ENCODE measurements around the gene CCDC40. TPM values are rescaled to one million over a fixed set of nuclear protein-coding genes. Genes with fewer than 3 reads are reported as not detected.

Gene CCDC40
- total and polyA plus RNA-seq, 12 donors = 2.1 to 15.7 (median 6.0) TPM

GRCh38 chr17:80118601-80119270 is 82.3 kb downstream of the CCDC40 start:
- no peaks in the 10 kb centered on the region for H3K36me3 ChIP-seq (replicated peaks in 1 of 2)
- TF ChIP-seq POLR2A (IDR thresholded peaks at IDR 0.05) (no peak), CTCF (IDR thresholded peaks at IDR 0.05) (no peak)
- DNase-seq = peak in 2 of 7 donors; percentile 0 to 10
- 89 to 94% (median 92%) methylated on average over 20 to 35 of the region's 35 CpGs for WGBS, 4 donors
- no peaks in the 10 kb centered on the region for H3K4me1 ChIP-seq (replicated peaks in 1 of 2)
- no peak overlapping the region for H3K4me3 ChIP-seq
- H3K27ac ChIP-seq = no peak overlapping the region
- H3K27me3 ChIP-seq = no peaks in the 10 kb centered on the region
- intact Hi-C loops (cut with DNase I) = no loop called here
- H3K9me3 ChIP-seq (replicated peaks in 1 of 3) = no peaks in the 10 kb centered on the region

- TF ChIP-seq POLR2A (IDR thresholded peaks at IDR 0.05) (no peak), CTCF (IDR thresholded peaks at IDR 0.05) (no peak)
- WGBS, 4 donors = 88 to 96% (median 93%) methylated on average over 13 to 24 of the region's 24 CpGs
- intact Hi-C loops (cut with DNase I) = no loop called here
- Histone ChIP-seq H3K9me3 (replicated peaks in 1 of 3) (no peaks in the 10 kb centered on the region), H3K36me3 (replicated peaks in 1 of 2) (no peaks in the 10 kb centered on the region), H3K27ac (no peak overlapping the region), H3K4me1 (replicated peaks in 1 of 2) (no peaks in the 10 kb centered on the region), H3K4me3 (no peak overlapping the region), H3K27me3 (no peaks in the 10 kb centered on the region)
- DNase-seq = peak in 1 of 7 donors; percentile 10
These were observed 82.9 kb downstream of the CCDC40 start for GRCh38 chr17:80119271-80119791.

DNA sequence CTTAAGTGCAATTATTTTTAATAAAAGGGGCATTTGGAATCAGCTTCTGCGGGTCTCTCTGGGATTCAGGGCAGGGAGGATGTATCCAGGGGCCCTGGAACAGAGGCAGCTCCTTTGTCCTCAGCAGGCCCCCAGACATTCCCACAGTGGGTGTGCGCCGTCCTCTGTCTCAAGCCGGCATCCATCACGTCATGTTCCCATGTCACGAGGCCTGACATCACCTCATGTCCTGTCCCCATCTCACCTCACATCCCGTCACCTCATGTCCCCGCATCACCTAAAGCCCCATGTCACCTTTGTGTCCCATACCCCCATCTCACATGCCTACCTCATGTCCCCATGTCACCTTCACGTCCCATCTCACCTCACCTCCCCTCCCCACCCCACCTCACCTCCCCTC is 83.4 kb downstream of the CCDC40 start:
- no peak for TF ChIP-seq CTCF (IDR thresholded peaks at IDR 0.05)
- no peak for TF ChIP-seq POLR2A (IDR thresholded peaks at IDR 0.05)
- Histone ChIP-seq H3K36me3 (replicated peaks in 1 of 2) (no peaks in the 10 kb centered on the region), H3K27me3 (no peaks in the 10 kb centered on the region), H3K9me3 (replicated peaks in 1 of 3) (no peaks in the 10 kb centered on the region), H3K4me1 (replicated peaks in 1 of 2) (no peaks in the 10 kb centered on the region), H3K4me3 (no peak overlapping the region), H3K27ac (no peak overlapping the region)
- intact Hi-C loops (cut with DNase I) = no loop called here
- DNase-seq = peak in 1 of 7 donors; percentile 13
- 72 to 93% (median 90%) methylated on average over 7 to 9 of the region's 9 CpGs for WGBS, 4 donors

DNA sequence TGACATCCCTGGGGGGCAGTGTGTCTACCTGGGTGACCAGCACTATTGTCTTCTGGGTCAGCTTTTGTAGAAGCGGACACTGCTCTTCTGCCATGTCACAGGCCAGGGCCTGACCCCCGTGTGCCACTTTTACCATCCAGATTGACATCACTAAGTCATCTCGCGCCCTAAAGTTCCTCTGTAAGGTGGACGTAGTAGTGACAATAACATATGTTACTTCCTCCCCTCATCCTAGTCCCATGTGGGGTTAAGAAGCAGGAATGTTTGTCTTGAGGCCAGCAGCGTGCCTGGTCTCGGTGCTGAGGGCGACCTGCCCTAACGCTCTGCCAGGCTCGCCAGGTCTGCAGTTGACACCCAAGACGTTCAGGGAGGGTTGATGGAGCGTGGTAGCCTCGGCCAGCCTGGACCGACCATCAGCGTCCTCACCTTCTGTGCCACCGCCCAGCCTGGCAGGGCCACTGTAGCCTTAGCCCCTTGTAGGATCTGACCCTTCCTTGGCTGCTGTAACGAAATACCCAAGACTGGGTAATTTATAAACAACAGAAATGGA is 85.7 kb downstream of the CCDC40 start:
- no peak overlapping the region for H3K4me3 ChIP-seq
- H3K36me3 ChIP-seq (replicated peaks in 1 of 2) = no peaks in the 10 kb centered on the region
- WGBS, 4 donors = 92 to 97% (median 93%) methylated on average over 9 to 17 of the region's 17 CpGs
- no peaks in the 10 kb centered on the region for H3K9me3 ChIP-seq (replicated peaks in 1 of 3)
- H3K27me3 ChIP-seq = no peaks in the 10 kb centered on the region
- no peak overlapping the region for H3K27ac ChIP-seq
- TF ChIP-seq CTCF (IDR thresholded peaks at IDR 0.05) (no peak), POLR2A (IDR thresholded peaks at IDR 0.05) (no peak)
- DNase-seq = peak in 2 of 7 donors; percentile 4 to 6
- no peaks in the 10 kb centered on the region for H3K4me1 ChIP-seq (replicated peaks in 1 of 2)
- intact Hi-C loops (cut with DNase I) = no loop called here

Data from adrenal gland (tissue), 12 donors.